Rectal smooth muscle tissue (tissue), 1 donor: ENCODE measurements around the gene RAMP2.

Experiments used
- H3K27ac ChIP-seq: one replicate; pipeline ENCODE4 v1.7.0; 2013; ENCODE audit warnings: low read depth, low read length, inconsistent platforms
- H3K27me3 ChIP-seq: one replicate; pipeline ENCODE4 v1.7.0; 2013; ENCODE audit warnings: low read length; ENCODE audit not compliant: control insufficient read depth, insufficient read depth
- H3K36me3 ChIP-seq: one replicate; pipeline ENCODE4 v1.7.0; 2013; ENCODE audit warnings: low read length; ENCODE audit not compliant: control insufficient read depth, insufficient read depth
- H3K4me1 ChIP-seq: one replicate; pipeline ENCODE4 v1.7.0; 2013; ENCODE audit warnings: low read length; ENCODE audit not compliant: control insufficient read depth, insufficient read depth
- H3K4me3 ChIP-seq: one replicate; pipeline ENCODE4 v1.7.0; 2013; ENCODE audit warnings: low read length
- H3K9ac ChIP-seq: one replicate; pipeline ENCODE4 v1.7.0; 2013; ENCODE audit warnings: low read length

RAMP2 gene

GRCh38 chr17:42784409-42784808, 23.4 kb downstream of the RAMP2 start:
- Histone ChIP-seq H3K27ac (no peak overlapping the region), H3K36me3 (no peaks in the 10 kb centered on the region), H3K4me1 (no peaks in the 10 kb centered on the region), H3K9ac (no peak overlapping the region), H3K4me3 (no peak overlapping the region), H3K27me3 (peaks cover 37% of the 10 kb centered on the region)

- Histone ChIP-seq H3K4me1 (no peaks in the 10 kb centered on the region), H3K27me3 (peaks cover 37% of the 10 kb centered on the region), H3K4me3 (no peak overlapping the region), H3K36me3 (no peaks in the 10 kb centered on the region), H3K9ac (no peak overlapping the region), H3K27ac (no peak overlapping the region)
Observed at GRCh38 chr17:42784811-42785592, 24.0 kb downstream of the RAMP2 start.

GRCh38 chr17:42787266-42787665, 26.2 kb downstream of the RAMP2 start:
- Histone ChIP-seq H3K36me3 (no peaks in the 10 kb centered on the region), H3K4me3 (no peak overlapping the region), H3K4me1 (no peaks in the 10 kb centered on the region), H3K9ac (no peak overlapping the region), H3K27ac (no peak overlapping the region), H3K27me3 (peaks cover 33% of the 10 kb centered on the region)

- no peak overlapping the region for H3K4me3 ChIP-seq
- no peak overlapping the region for H3K9ac ChIP-seq
- no peak overlapping the region for H3K27ac ChIP-seq
- no peaks in the 10 kb centered on the region for H3K4me1 ChIP-seq
- H3K36me3 ChIP-seq = peaks cover 7% of the 10 kb centered on the region
- H3K27me3 ChIP-seq = no peaks in the 10 kb centered on the region
Observed at GRCh38 chr17:42791948-42792347, 30.9 kb downstream of the RAMP2 start.

GRCh38 chr17:42792545-42792944, 31.5 kb downstream of the RAMP2 start:
- Histone ChIP-seq H3K9ac (no peak overlapping the region), H3K27me3 (no peaks in the 10 kb centered on the region), H3K27ac (no peak overlapping the region), H3K4me3 (no peak overlapping the region), H3K36me3 (peaks cover 12% of the 10 kb centered on the region), H3K4me1 (peaks cover 4% of the 10 kb centered on the region)

- H3K36me3 ChIP-seq = peaks cover 12% of the 10 kb centered on the region
- H3K4me1 ChIP-seq = peaks cover 9% of the 10 kb centered on the region
- no peaks in the 10 kb centered on the region for H3K27me3 ChIP-seq
- H3K27ac ChIP-seq = no peak overlapping the region
- no peak overlapping the region for H3K4me3 ChIP-seq
- H3K9ac ChIP-seq = no peak overlapping the region
Observed at GRCh38 chr17:42795061-42795460, 34.0 kb downstream of the RAMP2 start.

- Histone ChIP-seq H3K27me3 (no peaks in the 10 kb centered on the region), H3K36me3 (peaks cover 12% of the 10 kb centered on the region), H3K27ac (no peak overlapping the region), H3K4me1 (peaks cover 9% of the 10 kb centered on the region), H3K9ac (no peak overlapping the region), H3K4me3 (no peak overlapping the region)
Observed at GRCh38 chr17:42795465-42795864, 34.4 kb downstream of the RAMP2 start.

GRCh38 chr17:42796066-42796758, 35.2 kb downstream of the RAMP2 start:
- H3K27me3 ChIP-seq = no peaks in the 10 kb centered on the region
- no peak overlapping the region for H3K27ac ChIP-seq
- H3K9ac ChIP-seq = no peak overlapping the region
- no peak overlapping the region for H3K4me3 ChIP-seq
- H3K36me3 ChIP-seq = peaks cover 12% of the 10 kb centered on the region
- H3K4me1 ChIP-seq = peaks cover 9% of the 10 kb centered on the region

- Histone ChIP-seq H3K9ac (peak overlapping the region; percentile 88), H3K27ac (no peak overlapping the region)
Observed at GRCh38 chr17:42797067-42798007, 36.3 kb downstream of the RAMP2 start.

GRCh38 chr17:42798011-42798382, 37.0 kb downstream of the RAMP2 start:
- Histone ChIP-seq H3K27ac (peak overlapping the region; percentile 41), H3K4me1 (peaks cover 9% of the 10 kb centered on the region)

More at GRCh38 chr17:42797067-42798007, 36.3 kb downstream of the RAMP2 start:
- Histone ChIP-seq H3K4me1 (peaks cover 9% of the 10 kb centered on the region), H3K4me3 (peak overlapping the region; percentile 99), H3K27me3 (no peaks in the 10 kb centered on the region), H3K36me3 (peaks cover 12% of the 10 kb centered on the region)

GRCh38 chr17:42798383-42799380, 37.7 kb downstream of the RAMP2 start, which contains the start of the genes CNTD1 and COA3:
TSS of gene CNTD1 (plus strand) at chr17:42798861. CDS start at chr17:42799068, 207 bp downstream.
TSS of gene COA3 (minus strand) at chr17:42798704. CDS start at chr17:42798681, 23 bp downstream.
- H3K4me1 ChIP-seq = peaks cover 9% of the 10 kb centered on the region
- peak within 1 kb of the TSS; percentile 88 for H3K9ac ChIP-seq
- no peaks in the 10 kb centered on the region for H3K27me3 ChIP-seq
- H3K36me3 ChIP-seq = peaks cover 12% of the 10 kb centered on the region
- H3K27ac ChIP-seq = peak within 1 kb of the TSS; percentile 41
- H3K4me3 ChIP-seq = peak within 1 kb of the TSS; percentile 99

More at GRCh38 chr17:42798011-42798382, 37.0 kb downstream of the RAMP2 start:
- Histone ChIP-seq H3K27me3 (no peaks in the 10 kb centered on the region), H3K36me3 (peaks cover 12% of the 10 kb centered on the region), H3K4me3 (peak overlapping the region; percentile 99), H3K9ac (peak overlapping the region; percentile 88)
